T-helper 2 cell (primary cell): Measurements from ENCODE around the gene MGST1.
"Not testable (repeated sequence)": the region's sequence is repeated elsewhere in the genome, so short reads cannot be mapped to it uniquely, and the experiment has no call there.

ENCODE experiments used
- DNase-seq, 5 experiments: peaks; one replicate each; pipeline versions ENCODE4 v3.0.0 to v3.0.0-alpha.2; 2012 to 2022

The MGST1 gene

DNA sequence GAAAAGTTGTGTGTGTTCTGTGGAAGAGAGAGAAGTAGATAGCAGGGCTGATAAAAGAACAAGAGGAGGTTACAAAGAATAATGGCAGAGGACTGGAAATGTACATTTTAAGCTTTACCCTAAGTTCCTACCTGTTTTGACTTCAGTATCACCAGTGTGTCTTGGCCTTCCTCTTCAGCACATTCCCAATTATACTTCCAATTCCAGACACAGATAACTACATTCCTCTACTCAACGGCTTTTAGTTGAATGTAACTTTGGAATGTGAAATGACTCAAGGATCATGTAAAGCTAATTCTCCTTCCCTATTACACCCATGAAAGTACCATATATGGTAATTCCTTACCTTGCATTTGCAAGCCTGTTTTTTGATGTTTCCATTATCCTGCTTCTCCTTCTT lies 5.0 kb downstream of the MGST1 start:
- DNase-seq, result no peak

DNA sequence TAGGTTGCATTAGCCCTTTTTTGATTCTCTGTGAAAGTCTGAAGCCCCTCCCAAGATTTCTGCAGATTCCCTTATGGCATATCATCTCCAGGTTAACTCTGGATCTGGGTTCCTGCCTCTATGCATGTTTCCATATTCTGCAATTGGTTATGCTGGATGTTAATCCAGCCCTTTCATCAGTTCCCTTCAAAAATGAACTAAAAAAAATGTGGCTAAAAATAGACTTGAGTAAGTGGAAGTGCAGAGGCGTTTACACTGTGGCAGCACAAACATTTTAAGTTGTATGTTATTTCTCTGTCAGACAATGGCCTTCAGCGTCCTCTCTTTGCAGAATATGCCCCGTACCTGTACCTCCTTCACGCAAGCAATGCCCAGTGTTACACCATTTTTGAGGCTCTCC lies 11.4 kb downstream of the MGST1 start:
- no peak for DNase-seq

DNA sequence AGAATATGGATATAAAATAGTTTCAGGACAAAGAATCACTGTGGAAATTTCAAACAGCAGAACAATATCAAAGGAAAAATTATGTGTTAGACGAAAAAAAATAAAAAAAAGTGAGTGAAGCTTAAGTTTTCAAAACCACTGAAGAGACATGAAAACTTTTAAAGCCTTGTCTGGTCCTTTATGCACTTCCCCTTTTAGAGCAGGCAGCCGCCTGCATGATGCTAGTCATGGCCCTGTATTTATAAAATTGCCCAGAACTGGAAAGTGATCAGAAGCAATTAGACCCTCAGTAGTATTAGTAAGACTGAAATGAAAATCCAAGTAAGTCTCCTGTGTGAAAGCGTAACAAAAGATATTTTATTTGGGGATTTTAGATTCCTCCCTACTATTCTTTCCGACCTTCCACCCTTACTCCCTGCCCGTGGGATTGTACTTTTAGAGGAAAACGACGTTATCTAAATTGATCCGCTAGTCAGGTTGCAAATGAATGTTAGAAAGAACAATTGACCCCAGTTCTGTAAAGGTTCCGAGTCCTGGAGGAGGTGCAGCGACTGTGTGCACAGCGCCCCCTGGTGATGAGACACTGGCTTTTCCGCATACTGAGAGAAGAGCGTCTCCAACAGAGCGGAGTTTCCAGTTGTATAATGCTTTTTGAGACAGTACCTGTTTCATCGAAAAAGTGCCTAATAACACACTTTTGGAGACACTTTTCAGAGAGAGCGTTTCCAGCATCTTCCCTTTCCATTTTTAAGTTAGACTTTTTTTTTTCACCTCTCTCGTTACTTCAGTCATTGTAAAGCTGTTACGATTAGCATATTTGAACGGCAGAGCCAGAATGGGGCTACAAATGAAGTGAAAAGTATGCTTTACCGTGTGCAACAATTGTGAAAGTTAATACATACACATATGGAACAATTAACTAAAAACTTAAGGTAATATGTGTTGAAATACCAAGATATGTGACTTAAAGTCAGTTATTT lies 12.4 kb downstream of the MGST1 start:
- DNase-seq, result peak in 1 of 5 experiments; percentile 24

DNA sequence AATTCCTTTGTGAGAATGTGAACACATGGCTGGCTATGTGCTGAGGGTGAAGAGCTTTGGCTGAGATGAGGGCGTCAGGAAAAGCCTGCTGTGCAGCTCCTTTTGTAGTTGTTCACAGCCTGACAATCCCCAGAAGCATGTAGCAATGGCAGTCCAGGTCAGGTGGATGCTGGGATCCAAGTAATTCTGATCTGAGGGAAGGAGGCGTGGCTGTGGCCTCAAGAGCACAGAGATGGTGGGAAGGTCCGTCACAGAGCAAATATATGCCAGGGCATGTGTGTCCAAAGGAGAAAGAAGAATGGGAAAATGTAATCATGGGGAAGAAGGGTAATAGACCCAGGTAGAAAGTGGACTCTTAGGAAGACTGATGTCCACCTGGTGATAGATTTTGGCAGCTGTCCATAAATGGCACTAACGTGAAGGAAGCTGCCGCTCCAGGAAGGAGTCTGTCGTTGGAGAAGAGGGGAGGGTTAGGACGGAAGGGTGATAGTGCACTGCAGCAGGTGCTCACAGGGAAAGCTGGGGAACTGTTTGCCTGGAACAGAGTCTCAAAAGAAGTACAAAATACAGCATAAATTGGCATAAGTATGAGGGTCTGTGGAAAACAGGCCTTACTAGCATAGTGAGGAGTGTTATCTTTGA lies 13.8 kb downstream of the MGST1 start:
- DNase-seq, result no peak

DNA sequence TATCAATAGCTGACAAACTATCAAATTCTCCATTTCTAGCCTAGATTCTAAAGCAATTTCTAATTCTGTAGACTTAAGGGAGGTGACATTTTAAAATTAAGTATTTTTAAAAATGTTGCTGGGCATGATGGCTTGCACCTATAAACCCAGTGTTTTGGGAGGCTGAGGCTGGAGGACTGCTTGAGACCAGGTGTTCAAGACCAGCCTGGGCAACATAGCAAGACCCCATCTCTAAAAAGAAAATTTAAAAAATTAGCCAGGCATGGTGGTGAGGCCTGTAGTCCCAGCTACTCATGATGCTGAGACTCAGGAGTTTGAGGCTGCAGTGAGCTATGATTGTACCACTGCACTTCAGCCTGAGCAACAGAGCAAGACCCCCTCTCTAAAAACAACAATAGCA lies 15.1 kb downstream of the MGST1 start:
- no peak for DNase-seq

DNA sequence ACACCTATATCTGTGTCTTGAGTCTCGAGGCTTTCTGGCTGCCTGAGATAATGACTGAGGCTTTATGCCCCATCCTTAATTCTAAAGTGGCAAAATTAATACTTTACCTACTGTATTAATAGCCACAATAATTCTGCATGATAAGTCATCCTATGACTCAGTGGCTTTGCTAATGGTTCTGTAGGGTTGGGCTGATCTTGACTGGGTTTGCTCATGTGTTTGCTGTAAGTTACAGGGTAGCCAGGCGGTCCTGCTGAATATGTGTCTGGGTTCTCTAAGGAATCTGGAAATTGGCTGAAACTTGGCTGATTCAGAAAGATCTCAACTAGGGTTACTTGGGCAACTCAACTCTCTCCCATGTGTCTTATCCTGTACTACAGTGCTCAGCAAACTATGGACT lies 21.7 kb downstream of the MGST1 start:
- DNase-seq, result no peak

DNA sequence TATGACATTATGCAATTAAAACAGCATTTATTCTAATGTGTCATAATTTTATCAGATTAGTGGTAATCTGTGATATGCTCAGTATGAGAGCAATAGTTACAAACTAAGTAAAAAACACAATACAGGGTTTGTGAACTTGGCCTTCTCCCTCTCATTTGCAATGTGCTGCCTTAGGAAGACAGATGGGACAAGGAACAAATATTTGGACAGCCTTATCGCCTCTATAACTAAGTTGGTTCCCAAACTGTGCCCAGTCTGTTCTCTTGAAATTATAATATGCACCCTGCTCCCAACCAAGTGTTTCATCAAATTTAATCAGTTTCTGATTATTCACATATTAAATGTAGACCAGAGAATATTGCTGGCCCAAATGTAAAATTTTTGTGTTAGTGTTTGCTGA lies 22.7 kb downstream of the MGST1 start:
- DNase-seq, result no peak

DNA sequence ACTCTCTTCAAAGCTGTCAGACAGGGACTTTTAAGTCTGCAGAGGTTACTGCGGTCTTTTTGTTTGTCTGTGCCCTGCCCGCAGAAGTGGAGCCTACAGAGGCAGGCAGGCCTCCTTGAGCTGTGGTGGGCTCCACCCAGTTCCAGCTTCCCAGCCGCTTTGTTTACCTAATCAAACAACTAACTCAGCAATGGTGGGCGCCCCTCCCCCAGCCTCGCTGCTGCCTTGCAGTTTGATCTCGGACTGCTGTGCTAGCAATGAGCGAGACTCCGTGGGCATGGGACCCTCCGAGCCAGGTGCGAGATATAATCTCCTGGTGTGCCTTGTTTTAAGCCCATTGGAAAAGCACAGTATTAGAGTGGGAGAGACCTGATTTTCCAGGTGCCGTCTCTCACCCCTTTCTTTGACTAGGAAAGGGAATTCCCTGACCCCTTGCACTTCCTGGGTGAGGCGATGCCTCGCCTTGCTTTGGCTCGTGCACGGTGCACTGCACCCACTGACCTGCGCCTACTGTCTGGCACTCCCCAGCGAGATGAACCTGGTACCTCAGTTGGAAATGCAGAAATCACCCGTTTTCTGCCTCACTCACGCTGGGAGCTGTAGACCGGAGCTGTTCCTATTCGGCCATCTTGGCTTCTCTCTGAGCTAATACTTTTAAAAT lies 35.3 kb downstream of the MGST1 start:
- DNase-seq, result not testable (repeated sequence)

DNA sequence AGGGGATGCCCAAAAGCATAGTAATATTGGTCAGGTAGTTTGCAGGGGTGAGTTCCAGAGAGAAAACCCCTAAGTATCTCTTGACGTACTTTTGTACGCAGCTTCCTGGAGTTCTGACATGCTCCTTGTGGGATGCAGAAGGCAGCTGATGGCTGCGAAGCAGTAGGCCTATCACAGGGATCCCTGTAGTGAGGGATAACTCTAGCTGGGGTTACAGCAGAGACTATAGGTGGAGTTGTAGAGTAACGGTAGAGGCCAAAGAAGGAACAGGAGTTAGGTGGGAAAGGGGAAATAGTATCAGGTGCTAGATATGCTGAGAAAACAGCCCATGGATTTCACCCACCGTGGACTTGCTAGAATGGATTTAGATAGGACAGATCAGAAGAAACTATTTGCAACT lies 37.3 kb downstream of the MGST1 start:
- DNase-seq, result no peak

DNA sequence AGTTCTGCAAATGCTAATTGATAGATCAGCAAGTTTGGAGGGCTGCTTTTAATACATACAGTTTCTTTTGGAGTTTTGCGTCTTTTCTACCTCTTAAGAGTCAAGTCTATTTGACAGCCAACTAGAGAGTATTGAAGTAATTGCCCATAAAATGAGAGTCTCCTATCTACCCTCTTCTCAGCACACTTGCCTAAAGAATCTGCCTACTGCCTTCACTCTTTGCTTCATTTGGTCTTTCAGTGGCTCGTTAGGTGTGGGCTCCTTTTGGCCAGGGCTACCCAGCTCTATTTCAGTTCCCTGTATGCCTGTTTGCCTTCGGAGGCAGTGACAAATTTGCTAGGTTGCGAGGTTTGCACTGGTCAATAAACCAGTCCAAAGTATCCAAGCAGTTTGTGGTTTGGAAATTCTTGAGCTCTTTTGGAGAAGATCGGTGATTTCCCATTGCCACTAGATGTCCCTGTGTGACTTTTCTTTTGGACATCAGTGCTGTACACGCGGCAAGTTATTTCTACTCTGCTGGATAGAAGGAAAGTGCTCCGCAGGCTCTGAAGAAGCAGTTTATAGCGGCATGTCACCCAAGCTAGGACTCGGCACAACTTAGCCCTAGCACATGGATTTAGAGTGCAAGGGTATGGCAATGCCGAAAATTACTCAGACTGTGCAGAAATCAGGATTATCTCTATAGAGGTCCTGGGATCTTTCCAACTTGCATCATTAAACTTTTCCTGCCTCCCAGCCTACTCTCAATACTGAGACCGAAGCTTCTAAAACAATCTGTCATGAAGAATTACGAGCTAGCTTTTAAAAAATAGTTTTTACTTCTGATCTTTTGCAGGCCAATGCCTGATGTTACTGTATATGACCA lies 38.6 kb downstream of the MGST1 start:
- DNase-seq, result no peak

DNA sequence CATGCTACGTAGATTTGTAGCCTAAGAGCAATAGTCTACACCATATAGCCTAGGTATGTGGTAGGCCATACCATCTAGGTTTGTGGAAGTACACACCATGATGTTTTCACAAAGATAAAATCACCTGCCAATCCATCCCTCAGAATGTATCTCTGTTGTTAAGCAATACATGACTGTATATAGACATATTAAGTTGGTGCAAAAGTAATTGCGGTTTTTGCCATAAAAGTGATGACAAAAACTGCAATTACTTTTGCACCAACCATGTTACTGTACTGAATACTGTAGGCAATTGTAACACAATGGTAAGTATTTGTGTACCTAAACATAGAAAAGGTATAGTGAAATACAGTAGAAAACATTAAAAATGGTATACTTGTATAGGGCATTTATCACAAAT lies 40.5 kb downstream of the MGST1 start:
- DNase-seq, result no peak

DNA sequence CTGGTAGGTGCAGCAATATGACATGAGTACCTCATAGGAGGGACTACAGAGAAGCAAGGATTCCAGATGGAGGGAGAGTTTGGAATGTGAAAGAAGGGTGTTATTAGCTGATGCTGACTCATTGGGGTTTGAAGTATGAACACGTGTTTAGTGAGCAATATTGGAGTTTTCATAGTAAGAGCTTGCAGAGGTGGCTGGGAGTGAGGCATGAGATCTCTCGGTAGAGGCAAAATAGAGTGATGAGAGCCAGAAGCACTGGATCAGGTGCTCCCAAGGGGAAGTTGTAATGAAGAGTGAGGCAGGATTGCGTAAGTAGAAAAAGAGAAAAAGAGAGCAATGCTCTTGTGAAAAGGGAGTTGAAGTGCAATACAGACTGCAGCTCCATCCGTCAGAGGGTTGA lies 42.1 kb downstream of the MGST1 start:
- no peak for DNase-seq

DNA sequence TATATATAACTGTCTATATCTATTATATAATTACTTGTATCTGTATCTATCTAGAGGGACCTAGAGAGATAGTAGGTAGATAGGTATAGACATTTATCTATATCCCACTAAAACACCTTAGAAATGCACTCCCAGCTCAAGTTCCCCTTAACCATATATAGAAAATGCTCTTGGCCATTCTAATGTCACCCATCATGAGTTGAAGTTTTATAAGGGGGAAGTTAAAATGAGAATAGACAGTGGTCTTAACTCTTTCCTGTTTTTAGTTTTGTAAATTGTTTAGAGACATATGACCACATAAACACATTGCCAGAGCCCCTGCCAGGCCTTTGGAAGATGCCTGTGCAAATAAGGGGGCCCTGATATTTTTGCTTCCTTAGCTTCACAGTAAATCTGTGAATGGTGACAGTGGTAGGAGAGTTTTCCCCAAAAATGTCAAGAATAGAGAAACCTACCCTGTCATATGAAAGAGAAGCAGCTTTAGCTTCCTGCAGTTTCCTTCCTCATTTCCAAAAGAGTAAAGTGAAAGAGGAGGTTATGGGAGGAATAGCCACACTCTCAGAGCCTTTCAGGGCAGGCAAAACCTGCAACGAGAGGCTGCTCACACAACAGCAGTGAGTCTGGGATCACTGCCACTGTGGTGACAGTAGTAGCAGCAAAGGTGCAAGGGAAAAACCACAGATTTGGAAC lies 45.5 kb downstream of the MGST1 start:
- no peak for DNase-seq

DNA sequence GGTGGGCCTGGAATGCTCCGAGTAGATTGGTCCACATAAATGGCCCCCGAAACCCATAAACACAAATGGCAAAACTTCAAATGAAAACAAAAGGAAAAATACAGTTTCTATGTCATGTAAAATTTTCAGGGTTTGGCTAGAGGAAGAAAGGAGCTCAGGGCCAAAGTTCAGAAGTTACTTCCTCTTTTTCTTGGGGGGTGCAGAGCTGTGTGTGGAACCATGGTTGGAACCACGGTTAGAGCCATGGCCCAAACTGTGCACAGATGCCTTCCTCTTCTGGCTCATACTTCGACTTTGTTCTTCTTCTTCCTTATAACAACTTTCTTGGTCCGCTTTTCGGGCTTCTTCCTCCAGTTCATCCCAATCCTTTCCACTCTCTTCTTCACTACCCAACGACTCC lies 51.7 kb downstream of the MGST1 start:
- DNase-seq, result no peak

DNA sequence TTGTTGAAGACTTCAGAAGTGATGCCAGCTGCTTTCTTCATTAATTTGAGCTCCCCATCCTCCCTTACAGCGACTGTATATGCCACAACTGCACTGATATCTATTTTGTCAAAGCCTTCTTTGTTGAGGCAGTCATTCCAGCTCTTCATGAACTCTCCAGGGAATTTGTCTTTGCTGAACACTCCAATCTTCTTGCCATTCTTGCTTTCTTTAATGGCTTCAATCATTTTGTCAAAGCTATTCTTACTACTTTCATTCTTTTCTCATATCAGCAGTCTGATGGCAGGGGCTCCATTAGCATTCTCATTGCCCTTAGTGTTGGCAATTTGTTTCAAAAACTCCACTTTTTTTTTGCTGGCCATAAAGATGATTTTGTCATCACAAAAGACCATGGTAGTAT lies 54.4 kb downstream of the MGST1 start:
- DNase-seq, result not testable (repeated sequence)

DNA sequence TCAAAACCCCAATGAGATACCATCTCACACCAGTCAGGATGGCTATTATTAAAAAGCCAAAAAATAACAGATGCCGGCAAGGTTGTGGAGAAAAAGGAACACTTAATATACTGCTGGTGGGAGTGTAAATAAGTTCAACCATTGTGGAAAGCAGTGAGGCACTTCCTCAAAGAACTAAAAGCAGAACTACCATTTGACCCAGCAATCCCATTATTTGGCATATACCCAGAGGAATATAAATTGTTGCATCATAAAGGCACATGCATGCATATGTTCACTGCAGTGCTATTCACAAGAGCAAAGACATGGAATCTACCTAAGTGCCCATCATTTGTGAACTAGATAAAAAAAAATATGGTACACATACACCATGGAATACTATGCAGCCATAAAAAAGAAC lies 59.9 kb downstream of the MGST1 start:
- no peak for DNase-seq
